Measurements from ENCODE around the gene THAP4. TPM values are rescaled to one million over a fixed set of nuclear protein-coding genes. Genes with fewer than 3 reads are reported as not detected.
A peak's percentile ranks its signal among the peaks of the same experiment; 100 is the strongest.

Gene THAP4
- total and polyA plus RNA-seq, 2 of the 13 experiments (the other 11 are each of a cell fraction or from before 2014, with no cell fraction given) = 59.7 to 75.7 TPM

- ATAC-seq (no peak), FAIRE-seq (no peak), DNase-seq (ENCODE audit: low spot score) (no peak)
- Histone ChIP-seq H3K79me2 (ENCODE audit: insufficient read depth, low read length) (peaks cover 7% of the 10 kb centered on the region), H4K20me1 (ENCODE audit: insufficient read depth, low read length) (no peaks in the 10 kb centered on the region; the same call in 1 of the 2 replicates), H3K4me2 (ENCODE audit: low read depth, low read length) (no peak overlapping the region), H2AFZ (ENCODE audit: low read length) (no peak overlapping the region), H3K9ac (ENCODE audit: insufficient read depth, low read depth, low read length) (no peak overlapping the region), H3K27me3 (ENCODE audit: control insufficient read depth in 1 of 2, insufficient read depth in 2 of 2, low read length in 2 of 2) (no peaks in the 10 kb centered on the region), H3K4me1 (ENCODE audit: insufficient read depth, low read length) (peaks cover 14% of the 10 kb centered on the region), H3K36me3 (replicated peaks in 1 of 2; ENCODE audit: control insufficient read depth in 1 of 2, insufficient read depth in 2 of 2, low read length in 2 of 2) (peaks cover 41 to 73% of the 10 kb centered on the region in 2 experiments), H3K4me3 (replicated peaks in 1 of 3; ENCODE audit: insufficient read depth in 1 of 3, low read depth in 2 of 3, low read length in 3 of 3) (no peak overlapping the region), H3K27ac (ENCODE audit: extremely low read length, insufficient read depth, low read length) (no peak overlapping the region), H3K9me3 (ENCODE audit: low read length) (no peaks in the 10 kb centered on the region)
- CTCF ChIA-PET (ENCODE audit: low intra/inter-chr PET ratio, low total read pairs) = interaction anchor here (1.5 kb wide), 1 partner anchor 62 kb away, joined by 3 read pairs; no protein-coding TSS in a partner anchor
- TF ChIP-seq TOPORS (CRISPR knock-in tag; IDR thresholded peaks at IDR 0.05) (no peak), RBM22 (optimal IDR thresholded peaks at IDR 0.05; ENCODE audit: low read length) (peak; percentile 87), AGO2 (optimal IDR thresholded peaks at IDR 0.05; ENCODE audit: low read depth, low read length) (peak; percentile 45), POLR2G (IDR thresholded peaks at IDR 0.05; ENCODE audit: low read depth, low read length) (no peak)
- TF ChIP-seq, protein P1, sequence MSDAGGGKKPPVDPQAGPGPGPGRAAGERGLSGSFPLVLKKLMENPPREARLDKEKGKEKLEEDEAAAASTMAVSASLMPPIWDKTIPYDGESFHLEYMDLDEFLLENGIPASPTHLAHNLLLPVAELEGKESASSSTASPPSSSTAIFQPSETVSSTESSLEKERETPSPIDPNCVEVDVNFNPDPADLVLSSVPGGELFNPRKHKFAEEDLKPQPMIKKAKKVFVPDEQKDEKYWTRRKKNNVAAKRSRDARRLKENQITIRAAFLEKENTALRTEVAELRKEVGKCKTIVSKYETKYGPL (CRISPR knock-in tag; IDR thresholded peaks at IDR 0.05) = no peak
- 94% methylated on average over 14 of the region's 15 CpGs for WGBS (ENCODE audit: low lambda C conversion rate)
- BruUV-seq (replicated peaks) = no TSS peak
- POLR2A ChIA-PET = interaction anchor here (2.2 kb wide), 1 partner anchor 12 kb away, joined by 12 read pairs; no protein-coding TSS in a partner anchor
- intact Hi-C loops (cut with micrococcal nuclease; ENCODE audit: unreplicated experiment) (no loop called here), in situ Hi-C loops (cut with HindIII; ENCODE audit: extremely low pct_ligation_motif_present, low pct_unique_long_range_greater_than_20kb) (loop anchor here (5.0 kb wide), 1 partner anchor 106 kb away; no protein-coding TSS in a partner anchor)
Measured at GRCh38 chr2:241657786-241658254, 20.9 kb upstream of the THAP4 start.

DNA sequence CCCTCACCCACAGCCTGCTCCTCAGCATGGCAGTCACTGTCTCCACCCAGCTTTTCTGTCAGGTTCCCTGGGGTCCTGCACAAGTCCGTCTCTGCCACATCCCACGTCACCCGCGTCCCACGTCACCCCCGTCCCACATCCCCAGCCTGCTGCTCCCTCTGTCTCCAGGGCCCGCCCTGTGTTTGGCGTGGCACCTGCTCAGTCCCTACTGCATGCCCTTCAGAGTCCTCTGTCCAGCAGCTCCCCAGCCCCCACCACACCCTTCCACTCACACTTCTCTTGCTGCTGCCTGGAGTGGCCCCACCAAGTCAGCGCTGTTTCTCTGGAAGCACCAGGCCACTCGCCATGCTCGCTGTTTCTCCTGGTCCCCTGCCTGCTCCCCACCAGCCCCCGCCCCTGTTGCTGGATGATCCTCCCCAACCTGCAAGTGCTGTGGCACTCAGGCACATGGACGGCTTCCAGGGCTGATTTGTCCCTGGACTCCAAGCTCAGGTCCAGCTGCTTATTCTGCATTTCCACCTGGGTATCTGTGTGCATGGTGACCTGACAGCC, 19.3 kb upstream of the THAP4 start:
- WGBS (ENCODE audit: low lambda C conversion rate) = 99% methylated on average over 13 of the region's 13 CpGs

More for the DNA sequence above, 19.3 kb upstream of the THAP4 start:
- peak; percentile 40 for TF ChIP-seq AGO2 (optimal IDR thresholded peaks at IDR 0.05; ENCODE audit: low read depth, low read length)
- no peak for TF ChIP-seq ZNF552 (CRISPR knock-in tag; IDR thresholded peaks at IDR 0.05; ENCODE audit: borderline replicate concordance)
- intact Hi-C loops (cut with micrococcal nuclease; ENCODE audit: unreplicated experiment) = no loop called here
- no peak overlapping the region for H3K9ac ChIP-seq (ENCODE audit: insufficient read depth, low read depth, low read length)
- H3K27ac ChIP-seq (ENCODE audit: extremely low read length, insufficient read depth, low read length) = no peak overlapping the region
- no peak overlapping the region for H3K4me2 ChIP-seq (ENCODE audit: low read depth, low read length)
- no peaks in the 10 kb centered on the region for H3K9me3 ChIP-seq (ENCODE audit: low read length)
- no TSS peak for BruUV-seq (replicated peaks)
- H3K4me1 ChIP-seq (ENCODE audit: insufficient read depth, low read length) = peaks cover 17% of the 10 kb centered on the region
- no peak for DNase-seq (ENCODE audit: low spot score)
- no peak for FAIRE-seq
- H4K20me1 ChIP-seq (ENCODE audit: insufficient read depth, low read length) = no peaks in the 10 kb centered on the region; the same call in 1 of the 2 replicates
- H3K4me3 ChIP-seq (replicated peaks in 1 of 3; ENCODE audit: insufficient read depth in 1 of 3, low read depth in 2 of 3, low read length in 3 of 3) = no peak overlapping the region
- peaks cover 44 to 78% of the 10 kb centered on the region in 2 experiments for H3K36me3 ChIP-seq (replicated peaks in 1 of 2; ENCODE audit: control insufficient read depth in 1 of 2, insufficient read depth in 2 of 2, low read length in 2 of 2)
- H2AFZ ChIP-seq (ENCODE audit: low read length) = no peak overlapping the region
- H3K27me3 ChIP-seq (ENCODE audit: control insufficient read depth in 1 of 2, insufficient read depth in 2 of 2, low read length in 2 of 2) = no peaks in the 10 kb centered on the region
- POLR2A ChIA-PET = no interaction called here
- ATAC-seq = no peak
- in situ Hi-C loops (cut with HindIII; ENCODE audit: extremely low pct_ligation_motif_present, low pct_unique_long_range_greater_than_20kb) = loop anchor here (5.0 kb wide), 1 partner anchor 104 kb away; no protein-coding TSS in a partner anchor
- H3K79me2 ChIP-seq (ENCODE audit: insufficient read depth, low read length) = peaks cover 21% of the 10 kb centered on the region
- CTCF ChIA-PET (ENCODE audit: low intra/inter-chr PET ratio, low total read pairs) = interaction anchor here (1.5 kb wide), 1 partner anchor 61 kb away, joined by 3 read pairs; no protein-coding TSS in a partner anchor
